HEK293T (cell line): ENCODE data around the gene RYK.

Experiments used
- ARNT ChIP-seq: fragments of 450-650 bp; IDR thresholded peaks from 2 replicates; pipeline ENCODE4 v1.6.1; 2017; ENCODE audit warnings: mild to moderate bottlenecking
- BHLHE40 ChIP-seq: fragments of 450-650 bp; IDR thresholded peaks from 2 replicates; pipeline ENCODE4 v1.6.1; 2016; ENCODE audit warnings: mild to moderate bottlenecking, moderate library complexity, borderline replicate concordance
- CTBP1 ChIP-seq: fragments of 450-650 bp; IDR thresholded peaks from 2 replicates; pipeline ENCODE4 v1.6.1; 2016; ENCODE audit warnings: borderline replicate concordance
- ELF4 ChIP-seq: fragments of 450-650 bp; IDR thresholded peaks from 2 replicates; pipeline ENCODE4 v1.6.1; 2017; ENCODE audit warnings: antibody characterized with exemption
- FOXA1 ChIP-seq: fragments of 450-650 bp; IDR thresholded peaks from 2 replicates; pipeline ENCODE4 v1.6.1; 2016; ENCODE audit warnings: mild to moderate bottlenecking
- FOXK2 ChIP-seq: fragments of 450-650 bp; IDR thresholded peaks from 2 replicates; pipeline ENCODE4 v1.6.1; 2016; ENCODE audit warnings: mild to moderate bottlenecking
- FOXM1 ChIP-seq: fragments of 450-650 bp; IDR thresholded peaks from 2 replicates; pipeline ENCODE4 v1.6.1; 2017; ENCODE audit warnings: mild to moderate bottlenecking, borderline replicate concordance
- HDGF ChIP-seq: fragments of 450-650 bp; IDR thresholded peaks from 2 replicates; pipeline ENCODE4 v1.6.1; 2017; ENCODE audit warnings: antibody characterized with exemption, borderline replicate concordance
- LEF1 ChIP-seq: fragments of 450-650 bp; IDR thresholded peaks from 2 replicates; pipeline ENCODE4 v1.6.1; 2017; ENCODE audit warnings: mild to moderate bottlenecking, borderline replicate concordance
- NFRKB ChIP-seq: fragments of 450-650 bp; IDR thresholded peaks from 2 replicates; pipeline ENCODE4 v1.6.1; 2016; ENCODE audit warnings: mild to moderate bottlenecking, moderate library complexity
- SP1 ChIP-seq: fragments of 450-650 bp; IDR thresholded peaks from 2 replicates; pipeline ENCODE4 v1.6.1; 2017
- SUZ12 ChIP-seq: fragments of 450-650 bp; IDR thresholded peaks from 2 replicates; pipeline ENCODE4 v1.6.1; 2016; ENCODE audit warnings: mild to moderate bottlenecking
- TARDBP ChIP-seq: fragments of 450-650 bp; IDR thresholded peaks from 2 replicates; pipeline ENCODE4 v1.6.1; 2016
- ZNF384 ChIP-seq: fragments of 450-650 bp; IDR thresholded peaks from 2 replicates; pipeline ENCODE4 v1.6.1; 2016

DNA sequence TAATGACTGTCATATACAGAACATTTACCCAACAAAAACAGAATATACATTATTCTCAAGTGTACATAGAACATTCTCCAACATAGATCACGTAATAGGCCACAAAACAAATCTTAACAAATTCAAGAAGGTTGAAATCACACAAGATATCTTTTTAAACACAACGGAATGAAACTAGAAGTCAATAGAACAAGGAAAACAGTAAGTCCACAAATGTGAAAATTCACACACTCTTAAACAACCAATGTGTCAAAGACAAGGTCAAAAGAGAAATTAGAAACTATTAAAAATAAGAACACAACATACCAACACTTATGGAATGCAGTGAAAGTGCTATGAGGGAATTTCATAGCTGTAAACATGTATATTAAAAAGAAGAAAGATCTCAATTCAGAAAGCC is 139.7 kb downstream of the RYK start:
- no peak for TF ChIP-seq SP1
- no peak for TF ChIP-seq SUZ12
- no peak for TF ChIP-seq BHLHE40
- TF ChIP-seq FOXA1, result no peak
- TF ChIP-seq ARNT, result no peak
- TF ChIP-seq FOXM1, result no peak
- TF ChIP-seq NFRKB, result no peak
- TF ChIP-seq LEF1, result no peak
- TF ChIP-seq ELF4, result no peak
- no peak for TF ChIP-seq CTBP1
- TF ChIP-seq ZNF384, result no peak
- no peak for TF ChIP-seq FOXK2
- TF ChIP-seq TARDBP, result no peak
- no peak for TF ChIP-seq HDGF
